ENCODE results near the gene EDN2. TPM values are rescaled to one million over a fixed set of nuclear protein-coding genes. Genes with fewer than 3 reads are reported as not detected.

Gene EDN2
- total RNA-seq, 2 experiments from 2014 or later, result not detected

DNA sequence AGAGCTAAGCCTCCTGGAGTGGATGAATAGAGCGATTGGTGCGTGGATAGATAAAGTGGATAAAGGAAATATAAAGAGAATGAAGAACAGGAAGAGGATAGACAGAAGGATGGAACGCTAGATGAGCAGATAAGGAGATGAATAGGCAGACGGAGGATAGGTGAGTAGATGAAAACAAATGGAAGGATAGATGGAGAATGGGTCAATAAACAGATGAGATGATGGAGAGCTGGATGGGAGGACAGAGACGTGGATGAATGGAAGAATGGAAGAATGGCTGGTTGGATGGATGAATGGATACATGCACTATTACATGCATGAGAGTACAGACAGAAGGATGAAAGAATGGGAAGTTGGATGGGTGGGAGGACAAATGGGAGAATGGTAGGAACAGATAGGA is 35.2 kb upstream of the EDN2 start:
- CTCF ChIA-PET, result no interaction called here

DNA sequence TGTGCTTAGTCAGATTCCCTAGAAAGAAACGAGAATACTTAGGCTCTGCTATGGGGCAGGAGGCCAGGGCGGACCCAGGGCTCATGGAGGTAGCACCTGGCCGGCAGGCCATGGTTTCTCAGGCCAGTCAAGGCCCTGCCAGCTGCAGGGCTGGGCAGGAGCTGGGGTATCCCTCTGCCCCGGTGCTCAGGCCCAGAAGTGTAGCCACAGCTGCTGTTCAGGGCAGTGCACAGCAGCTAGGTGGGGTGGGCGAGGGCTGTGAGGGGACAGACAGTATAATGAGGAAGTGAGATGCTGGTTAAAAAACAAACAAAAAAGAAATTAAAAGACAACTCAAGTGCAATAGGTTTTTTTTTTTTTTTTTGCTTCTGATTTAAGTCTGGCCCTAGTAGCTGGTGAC is 34.0 kb upstream of the EDN2 start:
- no peaks in the 10 kb centered on the region for H3K4me1 Mint-ChIP-seq (ENCODE audit: low read depth)
- no peak overlapping the region for H3K4me3 Mint-ChIP-seq
- H3K36me3 ChIP-seq (ENCODE audit: insufficient read depth, low read length), result peaks cover 2% of the 10 kb centered on the region
- no peaks in the 10 kb centered on the region for H3K27me3 Mint-ChIP-seq
- CTCF ChIA-PET, result interaction anchor here (0.6 kb wide), 1 partner anchor 655 kb away, joined by 4 read pairs; no protein-coding TSS in a partner anchor
- POLR2A ChIA-PET, result no interaction called here
- intact Hi-C loops (cut with DNase I, micrococcal nuclease), result loop anchor here in 1 of 2 experiments (5.0 kb wide), 1 partner anchor 654 kb away; no protein-coding TSS in a partner anchor
- no peak overlapping the region for H3K4me3 ChIP-seq (ENCODE audit: low read length)
- TF ChIP-seq, protein P1, sequence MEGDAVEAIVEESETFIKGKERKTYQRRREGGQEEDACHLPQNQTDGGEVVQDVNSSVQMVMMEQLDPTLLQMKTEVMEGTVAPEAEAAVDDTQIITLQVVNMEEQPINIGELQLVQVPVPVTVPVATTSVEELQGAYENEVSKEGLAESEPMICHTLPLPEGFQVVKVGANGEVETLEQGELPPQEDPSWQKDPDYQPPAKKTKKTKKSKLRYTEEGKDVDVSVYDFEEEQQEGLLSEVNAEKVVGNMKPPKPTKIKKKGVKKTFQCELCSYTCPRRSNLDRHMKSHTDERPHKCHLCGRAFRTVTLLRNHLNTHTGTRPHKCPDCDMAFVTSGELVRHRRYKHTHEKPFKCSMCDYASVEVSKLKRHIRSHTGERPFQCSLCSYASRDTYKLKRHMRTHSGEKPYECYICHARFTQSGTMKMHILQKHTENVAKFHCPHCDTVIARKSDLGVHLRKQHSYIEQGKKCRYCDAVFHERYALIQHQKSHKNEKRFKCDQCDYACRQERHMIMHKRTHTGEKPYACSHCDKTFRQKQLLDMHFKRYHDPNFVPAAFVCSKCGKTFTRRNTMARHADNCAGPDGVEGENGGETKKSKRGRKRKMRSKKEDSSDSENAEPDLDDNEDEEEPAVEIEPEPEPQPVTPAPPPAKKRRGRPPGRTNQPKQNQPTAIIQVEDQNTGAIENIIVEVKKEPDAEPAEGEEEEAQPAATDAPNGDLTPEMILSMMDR (IDR thresholded peaks at IDR 0.05), result no peak
- H3K36me3 Mint-ChIP-seq (ENCODE audit: low read depth), result no peaks in the 10 kb centered on the region
- H3K4me1 ChIP-seq (ENCODE audit: insufficient read depth, low read length), result peaks cover 8% of the 10 kb centered on the region
- no peaks in the 10 kb centered on the region for H3K9me3 Mint-ChIP-seq
- DNase-seq, result no peak
- H3K27ac Mint-ChIP-seq, result no peak overlapping the region
- H3K27me3 ChIP-seq (ENCODE audit: control insufficient read depth in 1 of 2, insufficient read depth in 2 of 2, low read length in 2 of 2), result no peaks in the 10 kb centered on the region
- no peak overlapping the region for H3K27ac ChIP-seq (ENCODE audit: low read depth in 1 of 2, low read length in 2 of 2)
- H3K9me3 ChIP-seq (ENCODE audit: control insufficient read depth in 1 of 2, insufficient read depth in 1 of 2, low read length in 2 of 2), result no peaks in the 10 kb centered on the region
- ATAC-seq (ENCODE audit: poor library complexity), result no peak

More for the DNA sequence above, 35.2 kb upstream of the EDN2 start:
- Mint-ChIP-seq H3K27me3 (no peaks in the 10 kb centered on the region), H3K27ac (no peak overlapping the region), H3K36me3 (ENCODE audit: low read depth) (no peaks in the 10 kb centered on the region), H3K4me3 (no peak overlapping the region), H3K9me3 (no peaks in the 10 kb centered on the region), H3K4me1 (ENCODE audit: low read depth) (no peaks in the 10 kb centered on the region)
- POLR2A ChIA-PET, result no interaction called here
- Histone ChIP-seq H3K36me3 (ENCODE audit: insufficient read depth, low read length) (peaks cover 11% of the 10 kb centered on the region), H3K9me3 (ENCODE audit: control insufficient read depth in 1 of 2, insufficient read depth in 1 of 2, low read length in 2 of 2) (no peaks in the 10 kb centered on the region), H3K27ac (ENCODE audit: low read depth in 1 of 2, low read length in 2 of 2) (no peak overlapping the region), H3K4me3 (ENCODE audit: low read length) (no peak overlapping the region), H3K4me1 (ENCODE audit: insufficient read depth, low read length) (peaks cover 8% of the 10 kb centered on the region), H3K27me3 (ENCODE audit: control insufficient read depth in 1 of 2, insufficient read depth in 2 of 2, low read length in 2 of 2) (no peaks in the 10 kb centered on the region)
- no peak for ATAC-seq (ENCODE audit: poor library complexity)
- no peak for DNase-seq
- intact Hi-C loops (cut with DNase I, micrococcal nuclease), result loop anchor here in 1 of 2 experiments (5.0 kb wide), 1 partner anchor 653 kb away; no protein-coding TSS in a partner anchor
- TF ChIP-seq, protein P1 (IDR thresholded peaks at IDR 0.05), result no peak

GRCh38 chr1:41517062-41517438 is 32.6 kb upstream of the EDN2 start:
- Mint-ChIP-seq H3K27ac (no peak overlapping the region), H3K4me1 (ENCODE audit: low read depth) (no peaks in the 10 kb centered on the region)

More at GRCh38 chr1:41517062-41517438, 32.6 kb upstream of the EDN2 start:
- ChIA-PET POLR2A (interaction anchor here (1.7 kb wide), 1 partner anchor 657 kb away, joined by 3 read pairs; no protein-coding TSS in a partner anchor), CTCF (no interaction called here)
- no peak overlapping the region for H3K4me3 ChIP-seq (ENCODE audit: low read length)
- H3K4me1 ChIP-seq (ENCODE audit: insufficient read depth, low read length), result peaks cover 8% of the 10 kb centered on the region
- Mint-ChIP-seq H3K27me3 (no peaks in the 10 kb centered on the region), H3K4me3 (no peak overlapping the region), H3K9me3 (no peaks in the 10 kb centered on the region), H3K36me3 (ENCODE audit: low read depth) (no peaks in the 10 kb centered on the region)
- intact Hi-C loops (cut with DNase I, micrococcal nuclease), result loop anchor here in 1 of 2 experiments (5.0 kb wide), 1 partner anchor 655 kb away; no protein-coding TSS in a partner anchor
- no peaks in the 10 kb centered on the region for H3K9me3 ChIP-seq (ENCODE audit: control insufficient read depth in 1 of 2, insufficient read depth in 1 of 2, low read length in 2 of 2)
- DNase-seq, result no peak
- no peak for ATAC-seq (ENCODE audit: poor library complexity)
- no peak overlapping the region for H3K27ac ChIP-seq (ENCODE audit: low read depth in 1 of 2, low read length in 2 of 2)
- H3K36me3 ChIP-seq (ENCODE audit: insufficient read depth, low read length), result peaks cover 2% of the 10 kb centered on the region
- H3K27me3 ChIP-seq (ENCODE audit: control insufficient read depth in 1 of 2, insufficient read depth in 2 of 2, low read length in 2 of 2), result no peaks in the 10 kb centered on the region
- TF ChIP-seq, protein P1 (IDR thresholded peaks at IDR 0.05), result no peak

Data from CD4-positive, alpha-beta T cell (primary cell).